Nephron progenitor cell (in vitro differentiated cells): ENCODE measurements around the gene KIF1A.

Experiments used
- DNase-seq: peaks from one replicate; pipeline ENCODE4 v3.0.0; 2021
- H3K27ac Mint-ChIP-seq: 2 replicates; pipeline ENCODE4 v1.8.0; 2021; ENCODE audit warnings: mild to moderate bottlenecking, moderate library complexity, mixed read lengths
- H3K27me3 Mint-ChIP-seq: 2 replicates; pipeline ENCODE4 v1.8.0; 2021; ENCODE audit warnings: mild to moderate bottlenecking, low read depth, mixed read lengths; ENCODE audit not compliant: poor library complexity
- H3K36me3 Mint-ChIP-seq: 2 replicates; pipeline ENCODE4 v1.8.0; 2021; ENCODE audit warnings: low read depth, mixed read lengths
- H3K4me1 Mint-ChIP-seq: 2 replicates; pipeline ENCODE4 v1.8.0; 2021; ENCODE audit warnings: mixed read lengths
- H3K4me3 Mint-ChIP-seq: 2 replicates; pipeline ENCODE4 v1.8.0; 2021; ENCODE audit warnings: mild to moderate bottlenecking, moderate library complexity, mixed read lengths
- H3K9me3 Mint-ChIP-seq: 2 replicates; pipeline ENCODE4 v1.8.0; 2021; ENCODE audit warnings: mild to moderate bottlenecking, moderate library complexity, mixed read lengths
- CTCF ChIP-seq: fragments of 200-600 bp; sonication (generic); IDR thresholded peaks from 2 replicates; pipeline ENCODE4 v1.5.0; 2021; ENCODE audit warnings: antibody characterized with exemption

KIF1A gene

GRCh38 chr2:240811346-240812300 lies 8.4 kb downstream of the KIF1A start:
- peaks cover 13% of the 10 kb centered on the region for H3K36me3 Mint-ChIP-seq
- H3K27ac Mint-ChIP-seq, result no peak overlapping the region
- no peak overlapping the region for H3K4me3 Mint-ChIP-seq
- DNase-seq, result no peak
- H3K9me3 Mint-ChIP-seq, result peaks cover 37% of the 10 kb centered on the region
- H3K27me3 Mint-ChIP-seq, result peaks cover 19% of the 10 kb centered on the region
- TF ChIP-seq CTCF, result no peak
- H3K4me1 Mint-ChIP-seq, result no peaks in the 10 kb centered on the region

GRCh38 chr2:240810621-240811020 lies 9.4 kb downstream of the KIF1A start:
- Mint-ChIP-seq H3K36me3 (peaks cover 13% of the 10 kb centered on the region), H3K4me3 (no peak overlapping the region), H3K27me3 (peaks cover 14% of the 10 kb centered on the region), H3K9me3 (peaks cover 37% of the 10 kb centered on the region), H3K27ac (no peak overlapping the region), H3K4me1 (no peaks in the 10 kb centered on the region)
- no peak for DNase-seq
- TF ChIP-seq CTCF, result no peak

GRCh38 chr2:240810199-240810598 lies 9.8 kb downstream of the KIF1A start:
- peaks cover 13% of the 10 kb centered on the region for H3K36me3 Mint-ChIP-seq
- no peak for TF ChIP-seq CTCF
- peaks cover 37% of the 10 kb centered on the region for H3K9me3 Mint-ChIP-seq
- no peak overlapping the region for H3K27ac Mint-ChIP-seq
- no peak overlapping the region for H3K4me3 Mint-ChIP-seq
- H3K4me1 Mint-ChIP-seq, result no peaks in the 10 kb centered on the region
- DNase-seq, result no peak
- H3K27me3 Mint-ChIP-seq, result peaks cover 14% of the 10 kb centered on the region

- H3K27ac Mint-ChIP-seq, result no peak overlapping the region
- peaks cover 30% of the 10 kb centered on the region for H3K9me3 Mint-ChIP-seq
- no peak for DNase-seq
- H3K36me3 Mint-ChIP-seq, result peaks cover 13% of the 10 kb centered on the region
- TF ChIP-seq CTCF, result no peak
- H3K27me3 Mint-ChIP-seq, result peaks cover 12% of the 10 kb centered on the region
- H3K4me1 Mint-ChIP-seq, result peaks cover 5% of the 10 kb centered on the region
- H3K4me3 Mint-ChIP-seq, result no peak overlapping the region
Measured at GRCh38 chr2:240809276-240809675, 10.7 kb downstream of the KIF1A start.

GRCh38 chr2:240806459-240806858 lies 13.6 kb downstream of the KIF1A start:
- no peak overlapping the region for H3K4me3 Mint-ChIP-seq
- no peak overlapping the region for H3K27ac Mint-ChIP-seq
- peaks cover 13% of the 10 kb centered on the region for H3K4me1 Mint-ChIP-seq
- peaks cover 5% of the 10 kb centered on the region for H3K27me3 Mint-ChIP-seq
- peaks cover 10% of the 10 kb centered on the region for H3K9me3 Mint-ChIP-seq
- no peak for DNase-seq
- TF ChIP-seq CTCF, result no peak
- H3K36me3 Mint-ChIP-seq, result peaks cover under 1% of the 10 kb centered on the region

GRCh38 chr2:240806006-240806405 lies 14.0 kb downstream of the KIF1A start:
- no peak overlapping the region for H3K27ac Mint-ChIP-seq
- DNase-seq, result no peak
- H3K4me1 Mint-ChIP-seq, result peaks cover 13% of the 10 kb centered on the region
- H3K4me3 Mint-ChIP-seq, result no peak overlapping the region
- H3K36me3 Mint-ChIP-seq, result peaks cover 3% of the 10 kb centered on the region
- TF ChIP-seq CTCF, result no peak
- peaks cover 5% of the 10 kb centered on the region for H3K27me3 Mint-ChIP-seq
- H3K9me3 Mint-ChIP-seq, result peaks cover 10% of the 10 kb centered on the region
